CD4-positive, alpha-beta T cell treated with Interleukin-17A for 1 hour (primary cell): ENCODE results near the gene CAMK1.

Experiments used
- DNase-seq: peaks from one replicate; pipeline ENCODE4 v3.0.0-alpha.2; 2020

Gene CAMK1

DNA sequence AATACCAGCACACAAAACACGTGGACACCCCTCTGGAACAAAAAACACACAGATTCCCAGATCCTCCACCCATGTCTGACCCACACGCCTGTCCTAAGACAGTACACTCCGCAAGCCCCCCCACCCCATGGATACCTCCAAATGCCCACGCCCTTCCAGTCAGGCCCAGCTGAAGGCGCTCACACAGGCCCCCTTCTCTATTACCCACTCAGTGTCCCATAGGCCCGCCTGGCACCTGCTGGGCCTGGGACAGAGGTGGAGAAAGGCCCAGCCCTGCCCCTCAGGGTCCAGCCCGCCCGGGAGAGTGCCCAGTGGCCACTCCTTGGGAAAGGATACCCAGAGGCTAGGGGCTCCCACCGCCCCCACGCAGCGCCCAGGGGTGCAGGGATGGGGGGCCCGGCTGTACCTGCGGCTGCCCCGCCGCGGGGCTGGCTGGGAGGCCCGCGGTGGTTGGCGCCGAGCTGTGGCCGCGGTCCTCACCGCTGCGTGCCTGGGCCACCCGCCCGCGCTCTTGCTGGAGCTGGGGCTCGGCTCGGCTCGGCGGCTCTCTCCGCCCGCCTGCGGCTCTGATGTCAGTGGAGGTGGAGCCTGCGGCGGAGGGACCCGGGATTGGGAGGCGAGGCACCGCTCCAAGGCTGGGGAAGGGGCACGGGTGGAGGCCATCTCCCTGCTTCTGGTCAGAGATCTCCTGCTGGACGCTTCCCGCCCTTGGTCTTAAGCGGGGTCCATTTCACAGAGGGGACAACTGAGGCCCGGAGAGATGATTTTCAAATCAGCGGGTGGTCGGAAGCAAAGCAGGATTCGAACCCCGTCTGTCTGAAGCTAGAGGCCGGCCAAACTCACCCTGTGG is at the start of gene CAMK1:
CAMK1 (minus strand) TSS at position 522 of the 850 bp plus-strand sequence. CDS start 2,198 bp downstream, outside the sequence.
- DNase-seq, result peak; percentile 50

DNA sequence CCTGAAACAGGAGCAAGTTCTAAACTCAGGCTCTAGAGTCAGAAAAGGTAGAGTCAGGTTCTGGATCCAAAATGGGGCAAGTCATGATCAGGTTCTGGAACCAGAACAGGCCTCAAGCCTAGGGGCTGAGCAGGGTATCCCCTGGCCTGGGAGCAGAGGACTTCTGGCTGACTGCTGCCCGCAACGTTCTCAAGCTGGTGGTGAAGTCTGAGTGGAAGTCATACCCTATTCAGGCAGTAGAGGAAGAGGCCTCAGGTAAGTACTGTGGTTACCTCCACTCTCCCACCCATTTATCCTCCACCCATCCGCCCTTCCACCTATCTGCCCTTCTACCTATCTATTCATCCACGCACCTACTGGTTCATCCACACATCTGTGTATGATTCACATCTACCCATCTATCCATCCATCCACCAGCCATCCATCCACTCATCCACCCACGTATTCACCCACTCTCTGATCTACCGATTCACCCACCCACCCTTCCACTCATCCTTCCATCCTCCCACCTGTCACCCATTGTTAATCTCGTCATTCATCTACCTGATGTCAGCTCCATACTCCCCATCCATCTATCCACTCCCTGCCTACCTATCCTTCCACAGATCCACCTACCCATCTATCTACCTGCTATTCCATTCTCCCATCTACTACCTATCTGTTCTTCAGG is 49.1 kb upstream of the CAMK1 start:
- no peak for DNase-seq

DNA sequence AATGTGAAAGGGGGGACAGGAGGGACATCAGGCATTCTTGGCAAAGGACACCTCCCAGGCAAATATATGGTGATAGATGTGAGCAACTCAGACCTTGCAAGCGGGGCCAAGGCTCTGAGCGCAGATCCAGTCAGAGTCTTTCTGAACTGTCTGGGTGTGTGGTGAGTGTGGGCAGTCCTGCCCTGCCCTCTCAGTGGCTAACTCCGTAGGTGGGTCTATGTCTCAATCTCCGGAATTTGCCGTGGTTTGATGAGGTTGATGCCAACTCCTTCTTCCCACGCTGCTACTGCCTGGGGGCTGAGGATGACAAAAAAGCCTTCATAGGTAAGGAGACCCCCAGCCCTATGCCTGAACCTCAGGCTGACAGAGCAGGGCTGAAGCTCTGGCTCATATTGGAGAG is 47.7 kb upstream of the CAMK1 start:
- no peak for DNase-seq

DNA sequence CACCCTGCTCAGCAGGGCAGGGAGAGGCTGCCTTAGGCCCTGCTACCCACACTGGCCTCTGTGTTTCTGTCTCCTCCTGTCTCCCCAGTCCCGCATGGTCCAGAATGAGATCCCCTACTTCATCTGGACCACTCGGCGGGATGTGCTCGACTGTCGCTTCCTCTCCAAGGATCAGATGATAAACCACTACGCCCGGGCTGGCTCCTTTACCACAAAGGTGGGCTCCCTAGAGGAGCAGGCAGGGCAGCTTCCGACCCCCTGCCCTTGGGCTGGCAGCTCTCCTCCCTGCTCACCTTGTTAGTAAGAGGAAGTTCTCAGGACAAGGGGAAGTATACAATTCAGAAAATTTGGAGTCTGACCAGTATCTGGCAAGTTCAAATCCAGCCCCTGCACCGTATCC is 46.2 kb upstream of the CAMK1 start:
- DNase-seq, result no peak

DNA sequence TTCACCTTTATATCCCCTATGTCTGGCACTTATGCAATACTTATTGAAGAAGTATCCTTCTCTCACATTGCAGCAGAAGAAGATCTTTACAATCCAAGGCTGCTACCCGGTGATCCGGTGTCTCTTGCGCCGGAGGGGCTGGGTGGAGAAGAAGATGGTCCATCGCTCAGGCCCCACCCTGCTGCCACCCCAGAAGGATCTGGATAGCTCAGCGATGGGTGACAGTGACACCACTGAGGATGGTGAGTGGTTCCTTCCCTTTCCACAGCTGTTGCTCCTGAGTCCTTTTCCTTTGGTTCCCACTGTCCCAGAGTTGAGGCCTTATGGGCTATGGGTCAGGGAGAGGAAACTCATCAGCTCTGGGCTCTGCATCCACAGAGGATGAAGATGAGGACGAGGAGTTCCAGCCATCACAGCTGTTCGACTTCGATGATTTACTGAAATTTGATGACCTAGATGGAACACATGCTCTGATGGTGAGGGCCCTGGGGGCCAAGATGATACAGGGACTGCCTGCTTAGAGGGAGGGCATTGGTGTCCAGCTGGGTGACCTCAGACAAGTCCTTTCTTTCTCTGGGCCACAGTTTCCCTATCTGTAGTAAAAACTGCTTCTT is 43.2 kb upstream of the CAMK1 start:
- DNase-seq, result no peak

DNA sequence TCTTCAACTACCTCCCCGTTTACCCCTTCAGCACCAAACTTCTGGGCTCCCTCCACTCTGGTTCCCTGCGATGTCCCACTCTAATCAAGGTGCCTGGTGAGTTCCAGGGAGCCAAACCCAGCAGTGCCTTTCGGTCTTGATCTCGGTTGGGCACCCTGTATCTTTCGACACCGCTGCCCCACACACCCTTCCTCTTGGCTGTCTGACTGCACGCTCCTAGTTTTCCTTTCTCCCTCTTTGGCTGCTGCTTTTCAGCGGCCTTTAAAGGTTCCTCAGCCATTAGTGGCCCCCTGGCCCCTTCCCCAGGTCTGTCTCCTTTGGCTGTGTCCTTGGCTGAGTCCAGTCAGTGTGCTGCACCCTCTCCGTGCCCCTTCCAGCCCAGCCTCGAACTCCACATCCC is 41.1 kb upstream of the CAMK1 start:
- DNase-seq, result no peak

DNA sequence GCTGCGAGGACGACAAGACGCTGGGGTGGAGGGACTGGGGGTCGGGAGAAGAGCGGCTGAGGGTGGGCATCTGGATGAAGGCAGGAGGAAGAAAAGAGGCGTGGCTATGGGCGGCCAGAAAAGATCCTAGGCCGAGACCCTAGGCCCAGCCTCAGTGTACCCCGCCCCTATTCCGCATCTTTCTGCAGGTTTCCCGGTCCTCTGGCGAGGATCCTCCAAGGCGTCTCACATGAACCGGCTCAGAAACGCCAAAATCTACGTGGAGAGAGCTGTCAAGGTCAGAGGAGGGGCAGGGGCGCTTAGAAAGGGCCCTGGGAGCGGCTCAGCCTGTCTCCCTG is 40.7 kb upstream of the CAMK1 start:
- no peak for DNase-seq

DNA sequence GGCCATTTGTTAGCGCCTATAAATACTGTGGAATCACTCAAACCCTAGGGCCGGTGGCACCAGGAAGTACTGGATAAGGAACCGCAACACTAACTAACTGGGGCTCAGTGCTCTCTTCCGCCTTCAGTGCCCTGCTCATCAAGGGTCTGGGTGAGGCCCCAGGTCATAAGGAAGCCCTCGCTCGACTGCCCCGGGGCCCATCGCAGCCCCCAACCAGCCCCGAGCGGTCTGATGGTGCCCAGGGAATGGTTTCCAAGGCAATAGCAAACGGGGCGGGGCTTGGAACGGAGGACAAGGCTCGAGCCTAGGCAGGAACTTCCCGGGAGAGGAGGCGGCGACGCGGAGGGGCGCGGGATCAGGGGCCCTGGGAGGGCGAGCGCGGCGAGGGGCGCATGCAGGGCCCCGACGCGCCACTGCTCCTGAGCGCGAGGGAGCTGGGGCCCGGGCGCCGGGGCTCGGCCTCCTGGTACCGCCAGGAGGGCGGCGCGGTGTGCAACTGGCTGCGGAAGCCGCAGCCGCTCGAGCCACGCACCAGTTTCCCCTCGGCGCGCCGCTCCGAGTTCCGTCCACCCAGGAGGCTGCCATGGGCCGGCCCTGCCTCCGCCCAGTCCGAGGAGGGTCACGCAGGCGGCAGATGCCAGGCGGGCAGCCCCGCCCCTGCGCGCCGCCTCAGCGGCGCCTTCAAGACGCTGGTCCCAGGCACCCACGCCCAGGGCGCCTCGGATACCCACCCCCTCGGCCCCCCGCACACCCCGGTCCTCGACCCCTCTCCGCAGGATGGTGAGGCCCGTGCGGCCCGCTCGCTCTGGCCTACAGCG is 40.1 kb upstream of the CAMK1 start, which contains the start of gene TTLL3:
TTLL3 (plus strand) TSS at position 648 of the 818 bp plus-strand sequence. CDS start 400 bp downstream, outside the sequence.
- DNase-seq, result peak; percentile 41

DNA sequence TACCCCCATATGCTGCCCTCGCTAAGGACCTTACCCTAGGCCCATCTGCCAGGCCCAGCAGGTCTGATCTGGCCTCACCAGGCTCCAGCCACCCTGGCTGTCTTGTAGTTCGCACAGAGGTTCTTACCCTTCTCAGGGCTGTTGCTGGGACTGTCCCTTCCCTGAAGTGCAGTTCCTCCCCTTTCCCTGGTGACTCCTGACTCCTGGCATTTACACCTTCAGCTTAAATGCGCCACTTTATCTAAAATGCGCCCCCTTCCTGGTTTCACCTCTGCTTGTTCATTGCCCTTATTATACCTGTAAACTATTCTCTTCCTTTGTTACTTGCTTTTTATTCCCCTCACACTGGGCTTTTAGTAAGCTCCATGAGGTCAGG is 39.5 kb upstream of the CAMK1 start:
- no peak for DNase-seq

DNA sequence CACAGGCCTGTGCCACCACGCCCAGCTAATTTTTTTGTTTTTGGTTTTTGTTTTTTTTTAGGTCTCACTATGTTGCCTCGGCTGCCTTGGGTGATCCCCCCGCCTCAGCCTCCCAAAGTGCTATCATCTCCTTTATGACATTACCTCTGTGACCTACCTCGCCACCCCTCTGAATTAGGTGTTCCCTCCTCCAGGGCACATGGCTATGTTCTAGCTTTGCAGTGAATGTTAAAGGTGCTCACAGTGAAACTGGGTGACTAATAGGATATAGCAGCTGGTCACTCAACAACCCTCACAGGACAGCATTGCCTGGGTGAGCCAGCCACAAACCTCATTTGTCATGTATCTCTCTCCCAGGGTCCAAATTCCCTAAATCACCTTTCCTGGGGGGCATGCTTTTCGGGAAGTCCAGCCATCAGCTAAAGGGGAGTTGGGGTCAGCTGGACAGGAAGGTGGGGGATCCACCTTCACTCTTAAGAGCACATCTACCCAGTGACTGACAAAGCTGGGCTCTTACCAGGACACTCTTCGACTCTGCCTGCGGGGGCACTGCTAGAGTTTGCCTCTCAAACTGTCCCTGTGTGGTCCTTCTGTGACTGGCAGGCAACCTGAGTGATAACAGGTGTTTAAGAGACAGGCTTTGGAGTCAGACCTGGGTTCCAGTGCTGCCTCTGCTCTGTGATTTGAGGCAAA is 38.7 kb upstream of the CAMK1 start:
- DNase-seq, result peak; percentile 60

DNA sequence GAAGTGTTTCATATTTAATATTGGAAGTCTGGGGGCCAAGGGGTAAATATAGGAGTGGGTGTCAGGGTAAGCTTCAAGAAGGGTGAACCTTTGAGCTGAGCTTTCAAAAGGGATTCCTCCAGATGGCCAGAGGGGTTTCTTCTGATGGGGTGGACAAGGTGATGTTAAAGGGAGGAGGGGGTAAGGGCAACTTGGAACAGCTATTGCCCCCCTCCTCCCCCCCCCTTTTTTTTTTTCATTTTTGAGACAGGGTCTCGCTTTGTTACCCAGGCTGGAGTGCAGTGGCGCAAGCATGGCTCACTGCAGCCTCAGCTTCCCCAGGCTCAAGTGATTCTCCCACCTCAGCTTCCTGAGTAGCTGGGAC is 38.2 kb upstream of the CAMK1 start:
- no peak for DNase-seq

DNA sequence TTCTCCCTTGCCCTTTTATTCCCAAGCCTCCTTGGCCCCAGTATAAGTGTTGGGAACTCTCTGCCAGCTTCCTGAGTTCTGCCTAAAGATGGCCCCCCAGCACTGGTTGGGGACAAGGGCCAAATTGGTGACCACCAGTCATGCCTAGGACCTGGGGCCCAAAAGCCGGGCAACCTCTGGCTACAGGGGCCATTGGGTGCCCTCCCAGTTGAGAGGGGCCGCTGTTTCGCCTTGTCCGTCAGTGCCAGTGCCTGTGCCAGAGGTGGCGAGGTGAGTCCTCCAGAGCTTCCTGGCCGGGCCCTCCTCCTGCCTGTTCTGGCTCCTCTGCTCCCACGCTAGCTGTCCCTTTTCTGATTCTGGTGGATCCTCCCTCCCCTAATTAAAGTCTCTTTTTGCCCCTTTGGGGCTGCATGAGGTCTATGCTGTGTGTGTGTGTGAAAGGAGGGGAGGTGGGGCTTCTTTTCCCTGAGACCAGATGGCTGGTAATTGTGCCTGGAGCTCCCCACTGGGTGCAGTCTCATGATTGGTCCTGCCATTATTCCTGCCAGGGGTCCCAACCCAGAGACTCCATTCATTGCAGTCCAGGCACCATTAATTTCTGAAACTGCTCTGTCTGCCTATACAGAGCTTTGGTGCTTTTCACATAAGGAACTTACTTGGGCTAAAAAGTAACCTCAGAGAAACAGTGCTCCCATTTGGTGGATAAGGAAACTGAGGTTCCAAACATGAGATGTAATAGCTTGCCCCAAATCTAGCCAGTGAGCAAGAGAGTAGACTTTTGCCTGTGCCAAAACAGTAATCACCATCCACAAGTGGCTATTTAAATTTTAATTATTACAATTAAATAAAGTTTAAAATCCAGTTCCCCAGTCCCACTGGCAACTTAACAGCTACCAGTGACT is 37.2 kb upstream of the CAMK1 start:
- no peak for DNase-seq

DNA sequence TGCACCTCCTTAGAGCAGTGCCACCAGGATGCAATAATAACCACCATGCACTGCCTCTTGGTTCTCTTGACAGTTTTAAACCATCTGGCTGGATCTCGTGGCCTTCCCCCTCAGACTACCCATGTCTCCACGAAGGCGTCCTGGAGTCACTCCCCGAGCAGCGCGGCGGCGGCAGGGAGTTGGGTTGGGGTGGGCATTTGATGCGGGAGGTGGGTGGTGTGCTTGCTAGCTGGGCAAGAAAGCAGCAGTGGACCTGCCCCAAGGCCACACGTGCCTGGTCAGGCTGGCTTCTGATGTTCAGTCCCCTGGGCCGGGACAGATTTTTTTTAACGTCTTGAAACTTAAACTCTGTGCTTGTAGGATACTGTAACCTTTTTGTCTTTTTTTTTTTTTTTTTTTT is 36.4 kb upstream of the CAMK1 start:
- no peak for DNase-seq

DNA sequence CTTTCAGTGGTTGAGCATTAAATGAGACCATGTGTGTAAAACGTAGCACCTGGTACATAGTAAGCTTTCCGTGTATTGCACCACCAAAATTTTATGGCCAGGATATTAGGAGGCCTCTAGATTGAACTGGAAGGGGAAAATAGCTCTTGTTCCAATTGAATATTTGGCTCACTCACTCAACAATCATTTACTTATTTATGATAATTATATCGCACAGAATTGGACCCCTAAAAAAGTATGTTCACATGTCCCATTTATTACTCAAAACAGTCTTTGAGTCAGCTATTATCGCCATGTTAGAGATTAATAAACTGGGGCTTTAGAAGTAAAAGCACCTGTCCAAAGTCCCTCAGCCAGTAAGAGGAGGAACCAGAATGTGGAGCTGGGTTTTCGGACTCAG is 35.2 kb upstream of the CAMK1 start:
- no peak for DNase-seq

DNA sequence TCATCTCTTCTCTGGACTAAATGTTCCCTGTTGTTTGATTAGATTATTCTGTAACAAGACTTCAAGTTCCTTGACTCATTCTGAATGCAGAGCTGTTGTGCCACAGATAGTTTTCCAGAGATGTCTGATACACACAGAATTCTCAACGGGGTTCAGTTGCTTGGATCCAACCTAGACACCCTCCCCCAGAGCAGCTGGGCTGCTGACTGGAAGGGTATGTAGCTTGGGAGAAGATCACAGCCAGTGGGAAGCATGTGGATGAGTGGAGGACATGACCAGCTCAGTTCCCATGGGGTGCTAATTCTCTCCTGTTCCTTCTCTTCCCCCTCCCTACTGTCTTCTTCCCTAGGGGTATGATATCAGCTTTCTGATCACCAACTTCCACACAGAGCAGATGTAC is 33.7 kb upstream of the CAMK1 start:
- no peak for DNase-seq

DNA sequence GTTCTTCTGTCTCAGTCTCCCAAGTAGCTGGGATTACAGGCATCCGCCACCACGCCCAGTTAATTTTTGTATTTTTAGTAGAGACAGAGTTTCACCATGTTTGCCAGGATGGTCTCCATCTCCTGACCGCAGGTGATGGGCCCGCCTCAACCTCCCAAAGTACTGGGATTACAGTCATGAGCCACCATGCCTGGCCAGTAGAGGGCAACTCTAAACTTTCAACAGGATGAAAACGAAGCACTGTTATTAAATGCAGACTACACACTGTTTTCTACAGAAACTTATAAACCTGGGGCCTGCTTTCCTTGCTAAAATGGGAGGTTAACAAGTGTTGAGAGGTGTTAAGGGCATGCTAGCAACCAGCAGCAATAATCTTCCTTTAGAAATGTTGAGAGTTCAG is 30.8 kb upstream of the CAMK1 start:
- DNase-seq, result no peak

DNA sequence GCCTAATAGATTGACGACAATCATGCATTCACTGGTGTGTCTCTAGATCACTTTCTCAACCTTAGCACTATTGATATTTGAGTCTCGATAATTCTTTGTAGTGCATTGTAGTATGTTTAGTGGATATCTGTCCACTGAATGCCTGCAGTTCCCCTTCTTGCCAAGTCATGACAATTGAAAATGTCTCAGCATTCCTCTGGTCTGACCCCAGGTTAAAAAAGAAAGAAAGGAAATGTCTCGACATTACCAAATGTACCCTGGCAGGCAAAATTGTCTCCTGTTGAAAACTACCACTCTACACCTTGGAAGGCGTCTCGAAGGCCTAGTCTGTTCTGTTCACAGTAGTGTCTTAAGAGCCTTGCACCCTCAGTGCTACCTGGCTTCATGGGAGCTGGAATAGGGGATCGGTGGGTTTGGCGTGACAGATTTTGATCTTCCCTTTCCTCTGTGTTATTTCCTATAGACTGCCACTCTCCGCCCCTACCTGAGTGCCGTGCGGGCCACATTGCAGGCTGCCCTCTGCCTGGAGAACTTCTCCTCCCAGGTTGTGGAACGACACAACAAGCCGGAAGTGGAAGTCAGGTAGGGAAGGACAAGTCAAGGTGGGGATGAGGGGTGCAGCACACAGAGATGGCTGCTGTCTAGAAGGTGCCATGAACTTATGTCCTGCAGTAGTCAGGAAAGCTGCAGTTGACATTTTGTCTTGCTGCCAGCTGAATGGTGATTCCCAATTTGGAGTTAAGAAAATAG is 27.6 kb upstream of the CAMK1 start:
- DNase-seq, result no peak

DNA sequence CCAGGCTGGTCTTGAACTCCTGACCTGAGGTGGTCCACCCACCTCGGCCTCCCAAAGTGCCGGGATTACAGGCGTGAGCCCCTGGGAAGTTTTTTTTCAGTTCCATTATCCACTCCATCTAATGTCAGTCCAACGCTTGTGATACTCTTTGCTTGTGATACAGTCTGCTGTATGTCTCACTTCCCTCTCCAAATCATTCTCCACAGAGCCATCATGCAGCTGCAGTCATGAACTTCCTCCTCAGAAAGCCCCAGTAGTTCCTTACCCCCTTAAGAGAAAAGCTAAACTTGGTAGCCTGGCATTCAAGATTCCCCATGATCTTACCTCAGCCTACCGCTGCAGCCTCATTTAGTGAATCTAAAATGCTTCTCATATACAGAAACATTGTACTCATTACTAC is 25.5 kb upstream of the CAMK1 start:
- no peak for DNase-seq

DNA sequence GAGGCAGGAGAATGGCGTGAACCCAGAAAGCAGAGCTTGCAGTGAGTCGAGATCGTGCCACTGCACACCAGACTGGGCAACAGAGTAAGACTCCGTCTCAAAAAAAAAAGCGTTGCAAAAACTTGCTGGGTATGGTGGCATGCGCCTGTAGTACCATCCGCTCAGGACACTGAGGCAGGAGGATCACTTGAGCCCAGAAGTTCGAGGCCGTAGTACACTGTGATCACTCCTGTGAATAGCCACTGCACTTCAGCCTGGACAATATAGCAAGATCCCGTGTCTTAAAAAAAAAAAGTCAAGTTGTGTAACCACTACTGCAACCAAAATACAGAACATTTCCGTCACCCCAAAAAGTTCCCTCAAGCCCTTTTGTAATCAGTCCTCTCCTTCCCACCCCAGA is 24.7 kb upstream of the CAMK1 start:
- no peak for DNase-seq

DNA sequence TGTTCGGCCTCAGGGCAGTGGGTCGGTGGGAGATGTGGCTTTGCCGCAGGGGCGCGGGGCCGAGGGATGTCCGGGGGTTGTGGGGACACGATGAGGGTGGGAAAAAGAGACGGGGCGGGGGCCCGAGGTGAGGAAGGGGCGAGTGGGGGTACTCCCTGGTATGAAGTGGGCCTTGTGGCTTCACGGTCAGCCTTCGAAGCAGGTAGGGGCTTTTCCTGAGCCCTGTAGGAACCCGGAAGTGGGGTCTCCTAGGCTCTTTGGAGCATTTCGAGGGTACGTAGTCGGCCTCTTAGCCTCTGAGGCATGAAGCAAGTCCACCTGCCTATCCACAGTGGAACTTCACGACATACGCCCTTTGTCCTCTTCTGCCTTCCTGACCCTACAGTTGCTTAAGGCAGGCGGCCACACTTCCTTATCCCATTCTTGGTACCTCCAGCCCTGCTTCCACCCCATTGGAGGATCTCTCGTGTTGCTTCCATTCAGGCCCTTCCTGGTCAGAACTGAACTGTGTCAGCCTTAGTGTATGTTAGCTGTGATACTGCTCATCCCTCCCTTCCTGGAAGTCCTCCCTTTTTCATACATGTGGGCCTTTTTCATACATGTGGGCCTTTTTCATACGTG is 23.5 kb upstream of the CAMK1 start:
- peak; percentile 51 for DNase-seq
